Measurements from ENCODE around the gene UBA7.

DNA sequence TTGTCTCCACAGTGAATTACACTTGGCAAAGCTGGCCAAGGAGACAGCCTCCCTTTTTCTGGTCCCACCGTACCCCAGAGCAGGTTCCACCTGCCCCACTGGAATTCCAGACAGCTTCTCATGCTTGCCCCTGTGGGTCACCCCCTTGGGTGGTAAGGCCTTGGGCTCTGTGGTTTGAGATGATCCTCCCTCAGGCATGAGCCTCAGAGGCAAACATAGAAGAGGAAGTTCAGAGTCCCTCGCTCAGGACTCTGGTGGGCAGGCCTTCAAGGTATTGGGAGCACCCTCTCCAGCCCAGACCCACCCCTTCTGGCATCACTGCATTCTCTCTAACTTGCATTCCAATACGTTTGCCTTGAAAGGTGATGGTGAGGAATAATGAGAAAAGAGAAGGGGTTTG, 17.6 kb upstream of the UBA7 start:
- TF ChIP-seq SIN3A (IDR thresholded peaks at IDR 0.05; ENCODE audit: borderline replicate concordance, low read depth, low read length) (no peak), FOXJ3 (CRISPR knock-in tag; IDR thresholded peaks at IDR 0.05; ENCODE audit: borderline replicate concordance) (no peak), ZNF10 (CRISPR knock-in tag; IDR thresholded peaks at IDR 0.05; ENCODE audit: borderline replicate concordance, low read depth) (no peak), ATF7 (IDR thresholded peaks at IDR 0.05) (no peak), ATF7 (CRISPR knock-in tag; IDR thresholded peaks at IDR 0.05) (no peak), ZNF138 (CRISPR knock-in tag; IDR thresholded peaks at IDR 0.05; ENCODE audit: low read depth) (no peak), SRSF9 (IDR thresholded peaks at IDR 0.05; ENCODE audit: borderline replicate concordance, insufficient read depth, low read depth, low read length, poor library complexity, severe bottlenecking) (no peak), NFE2L1 (CRISPR knock-in tag; IDR thresholded peaks at IDR 0.05; ENCODE audit: borderline replicate concordance) (no peak), EP300 (IDR thresholded peaks at IDR 0.05; ENCODE audit: low read depth in 2 of 2, low read length in 2 of 2) (no peak), EP300 (CRISPR knock-in tag; IDR thresholded peaks at IDR 0.05; ENCODE audit: borderline replicate concordance) (no peak)
- TF ChIP-seq, protein P1, sequence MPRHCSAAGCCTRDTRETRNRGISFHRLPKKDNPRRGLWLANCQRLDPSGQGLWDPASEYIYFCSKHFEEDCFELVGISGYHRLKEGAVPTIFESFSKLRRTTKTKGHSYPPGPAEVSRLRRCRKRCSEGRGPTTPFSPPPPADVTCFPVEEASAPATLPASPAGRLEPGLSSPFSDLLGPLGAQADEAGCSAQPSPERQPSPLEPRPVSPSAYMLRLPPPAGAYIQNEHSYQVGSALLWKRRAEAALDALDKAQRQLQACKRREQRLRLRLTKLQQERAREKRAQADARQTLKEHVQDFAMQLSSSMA (CRISPR knock-in tag; IDR thresholded peaks at IDR 0.05): no peak

Data from HepG2 (cell line).